Lung microvascular endothelial cell (primary cell): ENCODE measurements around the gene ECEL1. TPM values are rescaled to one million over a fixed set of nuclear protein-coding genes. Genes with fewer than 3 reads are reported as not detected.

Experiments used
- total RNA-seq: library from RNA; depleted of rRNA; stranded (reverse); fragments of >200 nt; gene quantifications from 2 replicates; pipeline ENCODE4 v1.2.1, GENCODE V29; 2014

Gene ECEL1
- total RNA-seq, 1 donor from 2014 or later, result not detected

Other genes with a start within 250 kb of the ECEL1 start
- gene ALPP, start 109.1 kb downstream of the ECEL1 start, total RNA-seq, result not detected in 2 replicates
- gene ALPG, start 81.0 kb downstream of the ECEL1 start, total RNA-seq, result not detected in 2 replicates
- gene ALPI, start 31.7 kb downstream of the ECEL1 start, total RNA-seq, result not detected in 2 replicates
- gene PRSS56, start 32.6 kb upstream of the ECEL1 start, total RNA-seq, result not detected in 2 replicates
- not detected in 2 replicates for gene CHRND, start 38.3 kb upstream of the ECEL1 start, total RNA-seq
- not detected in 2 replicates for gene CHRNG, start 51.9 kb upstream of the ECEL1 start, total RNA-seq
- 0.87 and 1.8 TPM in 2 replicates for gene TIGD1, start 62.7 kb upstream of the ECEL1 start, total RNA-seq
- gene EIF4E2, start 62.9 kb upstream of the ECEL1 start, total RNA-seq, result 97.6 and 108 TPM in 2 replicates
- 0.20 TPM in 1 of 2 replicates, not detected in the other for gene EFHD1, start 145.8 kb upstream of the ECEL1 start, total RNA-seq
- 29.9 and 48.0 TPM in 2 replicates for gene GIGYF2, start 209.5 kb upstream of the ECEL1 start, total RNA-seq